Parathyroid adenoma (tissue), 2 donors: Measurements from ENCODE around the gene ARHGEF7.
A peak's percentile ranks its signal among the peaks of the same experiment; 100 is the strongest.

ENCODE experiments used
- H2AFZ ChIP-seq: fragments of 300-600 bp; sonication (generic); one replicate; pipeline ENCODE4 v1.7.0; 2017; ENCODE audit warnings: antibody characterized with exemption, mild to moderate bottlenecking
- H3K27ac ChIP-seq: fragments of 300-600 bp; sonication (generic); one replicate; pipeline ENCODE4 v1.7.0; 2017
- H3K27me3 ChIP-seq: fragments of 300-600 bp; sonication (generic); one replicate; pipeline ENCODE4 v1.7.0; 2017; ENCODE audit warnings: low read length; ENCODE audit not compliant: control insufficient read depth, insufficient read depth
- H3K36me3 ChIP-seq: fragments of 300-600 bp; sonication (generic); one replicate; pipeline ENCODE4 v1.7.0; 2017; ENCODE audit warnings: low read length; ENCODE audit not compliant: control insufficient read depth, insufficient read depth
- H3K4me1 ChIP-seq: fragments of 300-600 bp; sonication (generic); one replicate; pipeline ENCODE4 v1.7.0; 2017; ENCODE audit warnings: control low read depth
- H3K4me2 ChIP-seq: fragments of 300-600 bp; sonication (generic); one replicate; pipeline ENCODE4 v1.7.0; 2017; ENCODE audit warnings: low read length
- H3K4me3 ChIP-seq: fragments of 300-600 bp; sonication (generic); one replicate; pipeline ENCODE4 v1.7.0; 2017; ENCODE audit warnings: low read depth, low read length
- H3K79me2 ChIP-seq: fragments of 300-600 bp; sonication (generic); one replicate; pipeline ENCODE4 v1.7.0; 2017; ENCODE audit warnings: control low read depth
- H3K9ac ChIP-seq: fragments of 300-600 bp; sonication (generic); one replicate; pipeline ENCODE4 v1.7.0; 2017; ENCODE audit warnings: mild to moderate bottlenecking
- H3K9me3 ChIP-seq: fragments of 300-600 bp; sonication (generic); one replicate; pipeline ENCODE4 v1.7.0; 2017; ENCODE audit warnings: low read length; ENCODE audit not compliant: control insufficient read depth
- CTCF ChIP-seq: fragments of 300-600 bp; sonication (generic); IDR thresholded peaks from one replicate; pipeline ENCODE4 v1.7.0; 2017; ENCODE audit warnings: antibody characterized with exemption, mild to moderate bottlenecking
- donor health status: primary hyperparathyroidism.

The ARHGEF7 gene

GRCh38 chr13:111174377-111175114, 59.4 kb downstream of the ARHGEF7 start:
- no peaks in the 10 kb centered on the region for H3K4me1 ChIP-seq
- no peak overlapping the region for H3K4me3 ChIP-seq
- H3K79me2 ChIP-seq = peaks cover 26% of the 10 kb centered on the region
- H3K36me3 ChIP-seq = no peaks in the 10 kb centered on the region
- H2AFZ ChIP-seq = no peak overlapping the region
- H3K4me2 ChIP-seq = no peak overlapping the region
- H3K27me3 ChIP-seq = no peaks in the 10 kb centered on the region
- no peak for TF ChIP-seq CTCF
- H3K27ac ChIP-seq = no peak overlapping the region
- no peaks in the 10 kb centered on the region for H3K9me3 ChIP-seq
- no peak overlapping the region for H3K9ac ChIP-seq

- Histone ChIP-seq H3K36me3 (no peaks in the 10 kb centered on the region), H3K4me3 (no peak overlapping the region), H2AFZ (no peak overlapping the region), H3K4me1 (no peaks in the 10 kb centered on the region), H3K4me2 (no peak overlapping the region), H3K9ac (no peak overlapping the region), H3K27me3 (no peaks in the 10 kb centered on the region), H3K9me3 (no peaks in the 10 kb centered on the region), H3K79me2 (peaks cover 24% of the 10 kb centered on the region), H3K27ac (no peak overlapping the region)
- no peak for TF ChIP-seq CTCF
Measured at GRCh38 chr13:111175372-111175771, 60.3 kb downstream of the ARHGEF7 start.

- H3K27ac ChIP-seq = no peak overlapping the region
- H3K27me3 ChIP-seq = no peaks in the 10 kb centered on the region
- H3K9me3 ChIP-seq = no peaks in the 10 kb centered on the region
- H3K4me2 ChIP-seq = no peak overlapping the region
- H3K36me3 ChIP-seq = no peaks in the 10 kb centered on the region
- H3K9ac ChIP-seq = no peak overlapping the region
- TF ChIP-seq CTCF = no peak
- no peak overlapping the region for H2AFZ ChIP-seq
- H3K79me2 ChIP-seq = peaks cover 23% of the 10 kb centered on the region
- no peaks in the 10 kb centered on the region for H3K4me1 ChIP-seq
- no peak overlapping the region for H3K4me3 ChIP-seq
Measured at GRCh38 chr13:111175935-111176334, 60.8 kb downstream of the ARHGEF7 start.

- H3K9me3 ChIP-seq = no peaks in the 10 kb centered on the region
- peak overlapping the region; percentile 69 for H3K27ac ChIP-seq
Measured at GRCh38 chr13:111176421-111176820, 61.3 kb downstream of the ARHGEF7 start.

More at GRCh38 chr13:111176421-111176820, 61.3 kb downstream of the ARHGEF7 start:
- no peak overlapping the region for H2AFZ ChIP-seq
- H3K4me2 ChIP-seq = no peak overlapping the region
- no peak for TF ChIP-seq CTCF
- no peak overlapping the region for H3K9ac ChIP-seq
- H3K36me3 ChIP-seq = no peaks in the 10 kb centered on the region
- H3K27me3 ChIP-seq = no peaks in the 10 kb centered on the region
- peaks cover 24% of the 10 kb centered on the region for H3K79me2 ChIP-seq
- H3K4me1 ChIP-seq = no peaks in the 10 kb centered on the region
- no peak overlapping the region for H3K4me3 ChIP-seq
